NOMO-1 treated with DMSO at 0.1 percent for 48 hours (cell line): ENCODE measurements around the gene DLG1.

Source experiments
- DNase-seq: peaks from one replicate; lab custom pipeline; 2025; ENCODE audit not compliant: unreplicated experiment; lab: John Stamatoyannopoulos, UW

DLG1 gene

DNA sequence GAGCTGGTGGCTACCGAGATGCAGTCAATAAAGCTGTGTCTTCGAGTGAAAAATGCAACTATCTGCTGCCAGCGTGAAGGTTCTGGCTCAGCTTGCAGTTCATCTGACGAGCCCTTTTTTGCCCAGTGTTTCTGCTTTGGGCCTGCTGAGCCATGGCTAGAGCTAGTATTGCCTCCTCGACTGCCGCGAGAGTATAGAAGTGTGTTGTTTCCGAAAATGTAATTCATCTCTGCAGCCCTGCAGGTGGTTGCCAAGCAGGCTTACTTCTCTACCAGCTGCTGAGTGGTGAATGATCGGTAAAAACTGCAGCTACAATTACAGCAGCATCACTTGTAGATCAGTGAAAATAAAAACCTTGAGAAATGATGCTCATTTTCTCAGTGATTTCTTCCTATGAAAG is 114.8 kb downstream of the DLG1 start:
- no peak for DNase-seq

DNA sequence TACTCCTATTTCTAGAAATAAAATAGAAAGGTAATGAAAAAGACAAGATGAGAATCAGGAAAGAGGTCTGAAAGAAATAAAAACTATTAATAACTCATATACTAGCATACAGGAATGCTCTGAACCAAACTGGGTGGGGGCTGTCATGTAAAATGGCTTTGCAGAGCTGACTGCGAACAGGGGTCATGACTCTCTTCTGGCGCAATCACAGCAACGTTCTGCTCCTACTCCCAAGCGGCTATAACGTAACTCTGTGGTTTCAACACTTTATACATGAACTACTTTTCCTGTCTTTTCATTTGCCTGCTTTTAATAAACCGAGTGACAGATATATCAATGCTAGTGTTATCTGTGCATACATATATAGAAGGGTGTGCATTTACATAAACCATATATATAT is 116.7 kb downstream of the DLG1 start:
- DNase-seq, result peak; percentile 95

GRCh38 chr3:197178998-197179397 is 119.4 kb downstream of the DLG1 start:
- DNase-seq, result no peak

- no peak for DNase-seq
Observed at GRCh38 chr3:197175503-197175902, 122.9 kb downstream of the DLG1 start.

DNA sequence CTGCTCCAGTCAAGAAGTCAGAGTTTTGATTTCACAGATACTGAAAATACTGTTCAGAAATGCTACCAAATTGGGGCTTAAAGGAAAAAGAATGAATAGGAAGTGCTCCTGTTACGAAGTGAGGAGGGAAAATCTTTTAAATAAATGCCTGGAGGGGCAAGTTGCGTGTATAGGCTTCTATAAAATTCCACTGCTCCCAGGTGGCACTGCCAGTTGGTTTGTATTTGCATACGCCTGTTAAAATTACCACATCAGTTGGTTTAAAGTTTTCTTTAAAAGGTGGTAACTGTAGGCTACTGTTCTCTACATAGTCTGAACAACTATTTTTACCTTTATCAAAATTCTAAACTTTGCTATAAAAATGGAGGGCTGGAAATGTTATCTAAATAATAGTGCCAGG is 123.5 kb downstream of the DLG1 start:
- no peak for DNase-seq

GRCh38 chr3:197173620-197174019 is 124.8 kb downstream of the DLG1 start:
- no peak for DNase-seq

DNA sequence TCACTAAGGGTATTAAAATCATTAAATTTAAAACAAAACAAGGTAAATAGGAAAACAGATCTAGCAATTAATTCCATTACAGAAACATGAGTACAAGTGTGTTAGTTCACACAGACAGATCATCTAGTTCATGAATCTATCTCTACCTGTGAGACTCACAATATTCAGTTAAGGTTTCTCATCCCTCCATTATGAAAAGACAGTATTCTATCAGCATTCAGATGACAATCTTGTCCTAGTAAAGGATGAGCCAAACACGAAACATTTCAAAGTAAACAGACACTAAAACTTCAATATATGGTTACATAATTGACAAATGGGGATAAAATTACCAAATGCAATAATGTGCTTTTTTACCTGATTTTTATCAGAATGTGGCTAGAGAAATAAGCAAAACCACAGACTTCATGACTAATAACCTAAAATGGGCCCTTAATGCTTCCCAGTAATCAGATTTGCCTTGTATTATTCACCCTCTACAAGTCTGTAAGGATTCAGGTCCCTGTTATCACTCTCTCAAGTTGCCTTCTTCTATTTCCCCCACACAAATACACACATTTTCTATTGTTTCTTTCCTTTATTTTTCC is 126.8 kb downstream of the DLG1 start:
- no peak for DNase-seq

DNA sequence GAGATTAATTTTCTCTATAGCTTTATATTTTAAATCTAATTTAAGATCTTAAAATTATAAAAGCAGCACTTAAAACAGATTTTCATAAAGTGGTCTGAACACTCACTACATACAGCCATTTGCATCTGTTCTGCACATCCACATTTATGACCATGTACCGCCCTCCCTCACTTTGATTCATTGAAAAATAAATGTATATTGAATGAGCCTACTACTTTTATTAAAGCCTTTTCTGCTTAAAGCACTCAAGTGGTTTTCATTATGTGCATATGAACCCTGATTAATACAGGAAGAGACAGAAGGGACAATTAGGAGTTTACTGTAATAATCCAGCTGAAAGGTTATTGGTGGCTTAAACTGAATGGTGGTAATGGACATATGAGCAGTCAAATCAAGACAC is 129.4 kb downstream of the DLG1 start:
- DNase-seq, result no peak

GRCh38 chr3:197168606-197169005 is 129.8 kb downstream of the DLG1 start:
- no peak for DNase-seq

DNA sequence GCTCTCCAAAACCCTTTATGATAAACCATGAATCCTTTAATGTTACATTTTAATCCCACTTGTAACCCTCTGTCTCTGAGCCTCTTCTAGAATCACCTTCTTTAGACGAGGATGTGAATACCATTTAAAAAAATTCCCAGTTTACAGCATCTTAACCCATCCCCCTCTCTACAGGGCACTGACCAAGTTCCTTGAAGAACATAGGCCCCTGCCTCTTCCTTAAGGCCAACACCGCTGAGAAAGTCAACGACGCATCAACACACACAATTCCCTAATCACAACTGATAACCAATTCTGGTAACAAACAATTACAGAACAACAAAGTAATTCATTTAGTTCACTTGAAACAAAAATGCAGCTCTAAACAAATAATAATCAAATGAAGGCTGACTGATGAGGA is 130.3 kb downstream of the DLG1 start:
- DNase-seq, result no peak

DNA sequence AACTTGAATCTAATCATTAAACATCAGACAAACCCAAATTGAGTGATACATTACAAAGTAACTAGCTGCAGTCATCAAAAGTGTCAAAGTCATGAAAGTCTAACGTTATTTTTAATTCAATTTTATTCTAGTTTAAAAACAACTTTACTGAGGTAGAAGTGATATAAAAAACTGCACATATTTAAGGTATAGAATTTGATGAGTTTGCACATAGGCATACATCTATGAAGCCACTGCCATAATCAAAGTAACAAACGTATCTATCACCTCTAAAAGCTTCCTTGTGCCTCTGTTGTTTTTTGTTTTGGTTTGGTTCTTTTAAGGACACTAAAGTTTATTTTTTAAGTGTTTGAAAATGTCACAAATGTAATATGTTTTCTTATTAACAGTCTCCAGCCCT is 130.9 kb downstream of the DLG1 start:
- DNase-seq, result no peak

GRCh38 chr3:197165890-197166289 is 132.5 kb downstream of the DLG1 start:
- no peak for DNase-seq

- DNase-seq, result no peak
Observed at GRCh38 chr3:197155046-197155445, 143.4 kb downstream of the DLG1 start.

DNA sequence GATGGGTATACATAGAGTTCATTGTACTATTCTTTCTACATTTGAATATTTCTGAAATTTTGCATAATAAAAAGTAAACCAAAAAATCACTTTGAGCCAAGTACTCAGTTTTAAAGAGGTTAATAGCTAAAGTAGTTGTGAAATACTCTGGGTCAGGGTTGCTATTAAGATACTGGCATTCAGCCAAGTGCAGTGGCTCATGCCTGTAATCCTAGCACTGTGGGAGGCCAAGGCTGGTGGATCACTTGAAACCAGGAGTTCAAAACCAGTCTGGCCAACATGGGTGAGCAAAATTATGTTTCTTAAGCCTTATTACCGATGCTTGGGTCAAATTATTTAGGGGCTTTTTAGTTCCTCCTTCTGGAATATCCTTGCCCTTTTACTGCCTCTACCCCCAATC is 146.8 kb downstream of the DLG1 start:
- DNase-seq, result peak; percentile 54

- peak; percentile 92 for DNase-seq
Observed at GRCh38 chr3:197149528-197149927, 148.9 kb downstream of the DLG1 start.

DNA sequence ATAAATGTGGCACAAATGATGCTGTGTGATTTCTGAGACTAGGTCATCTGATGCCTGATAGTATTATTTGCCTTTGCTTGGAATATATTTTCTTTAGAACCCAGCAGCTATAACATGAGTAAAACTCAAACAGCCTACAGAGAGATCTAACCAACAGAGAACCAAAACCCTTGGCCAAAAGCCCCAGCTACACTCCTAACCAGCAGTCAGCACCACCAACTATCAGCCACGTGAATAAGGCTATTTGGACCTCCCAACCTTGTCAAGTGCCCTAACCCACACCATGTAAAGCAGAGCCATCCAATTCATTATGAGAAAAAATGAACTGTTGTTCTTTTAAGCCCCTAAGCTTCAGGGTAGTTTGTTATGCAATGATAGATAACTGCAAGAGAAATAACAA is 154.2 kb downstream of the DLG1 start:
- DNase-seq, result no peak

- no peak for DNase-seq
Observed at GRCh38 chr3:197139586-197139985, 158.8 kb downstream of the DLG1 start.

DNA sequence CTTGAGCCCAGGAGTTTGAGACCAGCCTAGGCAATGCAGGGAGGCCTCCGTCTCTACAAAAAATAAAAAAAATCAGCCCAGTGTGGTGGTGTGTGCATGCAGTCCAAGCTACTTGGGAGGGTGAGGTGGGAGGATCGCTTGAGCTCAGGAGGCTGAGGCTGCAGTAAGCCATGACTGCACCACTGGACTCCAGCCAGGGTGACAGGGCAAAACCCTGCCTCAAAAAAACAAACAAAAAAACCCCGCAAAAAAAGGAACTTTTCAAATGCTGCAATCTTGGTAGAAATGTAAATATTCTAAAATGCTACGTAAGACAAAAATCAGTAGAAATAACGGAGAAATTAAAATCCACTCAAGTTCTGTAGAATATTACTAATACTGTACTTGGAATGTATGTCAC is 160.7 kb downstream of the DLG1 start:
- no peak for DNase-seq

GRCh38 chr3:197136744-197137143 is 161.7 kb downstream of the DLG1 start:
- no peak for DNase-seq

DNA sequence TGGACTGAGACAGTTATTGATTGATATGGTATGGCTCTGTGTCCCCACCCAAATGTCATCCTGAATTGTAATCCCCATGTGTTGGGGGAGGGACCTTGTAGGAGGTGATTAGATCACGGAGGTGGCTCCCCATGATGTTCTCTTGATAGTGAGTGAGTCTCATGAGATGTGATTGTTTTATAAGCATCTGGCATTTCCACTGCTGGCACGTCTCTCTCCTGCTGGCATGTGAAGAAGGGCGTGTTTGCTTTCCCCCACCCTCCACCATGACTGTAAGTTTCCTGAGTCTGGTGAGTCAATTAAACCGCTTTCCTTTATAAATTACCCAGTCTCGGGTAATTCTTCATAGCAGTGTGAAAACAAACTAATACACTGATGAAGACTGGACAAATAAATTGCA is 163.2 kb downstream of the DLG1 start:
- DNase-seq, result no peak

DNA sequence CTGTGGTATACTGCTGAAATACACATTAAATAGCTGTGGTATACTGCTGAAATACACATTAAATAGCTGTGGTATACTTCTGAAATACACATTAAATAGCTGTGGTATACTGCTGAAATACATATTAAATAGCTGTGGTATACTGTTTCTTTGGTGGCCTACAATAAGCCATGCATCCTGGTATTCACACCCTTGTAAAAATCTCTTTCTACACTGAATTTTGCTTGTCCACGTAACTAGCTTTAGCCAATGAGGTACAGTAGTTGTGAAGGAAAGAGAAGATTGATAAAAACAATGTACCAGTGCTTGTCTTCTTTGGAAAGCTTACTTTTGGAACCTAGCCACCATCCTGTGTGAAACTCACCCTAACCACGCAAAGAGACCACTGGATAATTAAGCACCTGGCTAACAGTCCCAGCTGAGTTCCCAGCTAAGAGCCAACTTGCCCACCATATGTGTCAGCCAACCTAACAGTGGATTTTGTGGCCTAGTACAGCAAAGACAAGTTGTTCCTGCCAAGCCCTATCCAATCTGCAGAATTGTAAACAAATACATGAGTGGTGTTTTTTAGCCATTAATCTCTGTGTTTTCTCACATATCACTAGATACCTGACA is 165.4 kb downstream of the DLG1 start:
- DNase-seq, result no peak

DNA sequence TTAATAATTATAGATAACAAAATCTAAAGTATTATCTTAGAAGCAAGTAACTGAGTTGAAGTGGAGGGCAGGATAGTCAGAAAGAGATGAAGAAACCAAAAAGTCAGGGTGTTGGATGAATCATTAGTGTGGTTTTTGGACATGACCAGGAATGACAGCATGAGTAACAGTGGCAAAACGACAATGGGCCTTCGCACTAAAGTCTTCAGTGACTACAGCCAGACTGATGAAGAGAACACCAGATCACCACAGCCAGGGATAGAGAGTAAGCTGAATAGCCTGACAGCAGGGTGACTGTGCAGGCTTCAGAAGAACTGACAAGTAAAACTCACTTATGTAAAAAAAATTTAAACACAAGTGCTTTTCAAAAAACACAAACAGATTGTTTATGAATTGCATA is 172.8 kb downstream of the DLG1 start:
- DNase-seq, result peak; percentile 80

DNA sequence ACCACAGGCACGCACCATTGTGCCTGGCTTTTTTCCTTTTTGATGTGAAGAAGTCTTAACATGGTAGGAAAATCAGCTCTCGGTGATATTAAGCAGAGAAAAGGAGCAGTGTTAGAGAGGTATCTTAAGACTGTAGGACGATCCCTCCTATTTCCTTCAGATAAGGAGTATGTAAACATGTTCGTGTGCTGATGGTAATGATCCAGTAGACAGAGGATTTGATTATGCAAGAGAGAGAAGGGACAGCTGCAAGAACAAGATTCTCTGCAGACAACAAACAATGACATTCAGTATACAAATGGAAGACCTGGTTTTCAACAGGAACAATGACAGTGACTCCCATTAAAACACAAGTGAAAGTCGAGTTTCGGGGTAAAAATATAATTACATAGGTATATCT is 173.7 kb downstream of the DLG1 start:
- DNase-seq, result peak; percentile 45
